ENCODE data around the gene KCNJ2.

Gene KCNJ2

GRCh38 chr17:70134777-70135176 lies 34.6 kb upstream of the KCNJ2 start:
- Histone ChIP-seq H3K4me3 (ENCODE audit: low read depth, low read length) (no peak overlapping the region), H3K9me3 (no peaks in the 10 kb centered on the region), H3K4me1 (no peaks in the 10 kb centered on the region), H3K36me3 (no peaks in the 10 kb centered on the region), H3K27me3 (peaks cover 12% of the 10 kb centered on the region; the same call in 1 of the 2 replicates)
- no peak for TF ChIP-seq CTCF (IDR thresholded peaks at IDR 0.05; ENCODE audit: low read depth, low read length)
- no peak for DNase-seq

DNA sequence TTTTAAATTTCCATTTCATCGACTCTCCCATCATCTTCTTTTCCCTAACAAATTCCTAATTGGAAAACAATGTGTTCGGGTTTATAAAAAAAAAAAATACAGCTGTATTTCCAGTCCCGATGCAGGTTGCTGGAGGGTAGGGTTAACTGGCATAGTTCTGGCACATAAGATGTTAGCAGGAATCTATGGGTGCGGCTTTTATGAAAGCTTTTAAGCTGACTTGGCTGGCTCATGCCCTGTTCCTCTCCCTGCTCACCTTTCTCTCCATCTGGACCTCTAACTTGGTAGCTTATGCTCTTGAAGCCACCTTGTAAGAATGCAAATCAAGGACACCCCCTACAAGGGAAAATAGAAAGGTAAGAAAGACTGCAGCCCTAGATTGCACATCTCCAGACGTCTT lies 33.2 kb upstream of the KCNJ2 start:
- Histone ChIP-seq H3K36me3 (no peaks in the 10 kb centered on the region), H3K4me1 (no peaks in the 10 kb centered on the region), H3K9me3 (no peaks in the 10 kb centered on the region), H3K4me3 (ENCODE audit: low read depth, low read length) (no peak overlapping the region), H3K27me3 (peaks cover 12% of the 10 kb centered on the region; the same call in 1 of the 2 replicates)
- TF ChIP-seq CTCF (IDR thresholded peaks at IDR 0.05; ENCODE audit: low read depth, low read length), result no peak
- no peak for DNase-seq

- no peak for TF ChIP-seq CTCF (IDR thresholded peaks at IDR 0.05; ENCODE audit: low read depth, low read length)
- no peak overlapping the region for H3K4me3 ChIP-seq (ENCODE audit: low read depth, low read length)
- H3K9me3 ChIP-seq, result no peaks in the 10 kb centered on the region
- H3K27me3 ChIP-seq, result peaks cover 12% of the 10 kb centered on the region; the same call in 1 of the 2 replicates
- H3K4me1 ChIP-seq, result no peaks in the 10 kb centered on the region
- no peaks in the 10 kb centered on the region for H3K36me3 ChIP-seq
- DNase-seq, result no peak
These were observed 31.7 kb upstream of the KCNJ2 start for GRCh38 chr17:70137451-70138230.

GRCh38 chr17:70138291-70138865 lies 31.0 kb upstream of the KCNJ2 start:
- H3K36me3 ChIP-seq, result no peaks in the 10 kb centered on the region
- peaks cover 12% of the 10 kb centered on the region; the same call in 1 of the 2 replicates for H3K27me3 ChIP-seq
- DNase-seq, result no peak
- H3K4me1 ChIP-seq, result no peaks in the 10 kb centered on the region
- TF ChIP-seq CTCF (IDR thresholded peaks at IDR 0.05; ENCODE audit: low read depth, low read length), result no peak
- H3K4me3 ChIP-seq (ENCODE audit: low read depth, low read length), result no peak overlapping the region
- H3K9me3 ChIP-seq, result no peaks in the 10 kb centered on the region

GRCh38 chr17:70139449-70139993 lies 29.8 kb upstream of the KCNJ2 start:
- H3K36me3 ChIP-seq, result no peaks in the 10 kb centered on the region
- TF ChIP-seq CTCF (IDR thresholded peaks at IDR 0.05; ENCODE audit: low read depth, low read length), result no peak
- no peak overlapping the region for H3K4me3 ChIP-seq (ENCODE audit: low read depth, low read length)
- peaks cover 7% of the 10 kb centered on the region; the same call in 1 of the 2 replicates for H3K27me3 ChIP-seq
- DNase-seq, result no peak
- no peaks in the 10 kb centered on the region for H3K4me1 ChIP-seq
- no peaks in the 10 kb centered on the region for H3K9me3 ChIP-seq
